GF-D8 (cell line): ENCODE measurements around the gene LAMA1.

Experiments used
- DNase-seq: peaks from one replicate; lab custom pipeline; 2025; lab: John Stamatoyannopoulos, UW

Gene LAMA1

DNA sequence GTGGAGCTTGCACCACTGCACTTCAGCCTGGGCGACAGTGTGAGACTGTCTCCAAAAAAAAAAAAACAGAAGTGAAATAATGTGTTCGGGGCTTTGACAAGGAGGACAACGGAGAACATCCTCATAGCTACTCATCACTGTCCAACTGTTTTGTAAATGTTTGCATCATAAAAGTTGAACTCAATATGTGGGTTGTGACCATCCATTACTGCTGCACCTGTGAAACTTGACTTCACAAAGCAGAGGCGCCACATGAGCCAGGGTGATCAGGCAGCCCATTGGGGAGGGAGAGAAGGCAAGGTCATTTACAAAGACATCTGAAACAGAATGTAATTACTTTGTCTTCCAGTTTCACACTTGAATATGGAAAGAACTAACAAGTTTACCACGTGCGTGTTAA, 61.6 kb downstream of the LAMA1 start:
- no peak for DNase-seq

- no peak for DNase-seq
These were observed 67.6 kb downstream of the LAMA1 start for GRCh38 chr18:7049951-7050350.

- DNase-seq = no peak
These were observed 69.5 kb downstream of the LAMA1 start for GRCh38 chr18:7048081-7048480.

DNA sequence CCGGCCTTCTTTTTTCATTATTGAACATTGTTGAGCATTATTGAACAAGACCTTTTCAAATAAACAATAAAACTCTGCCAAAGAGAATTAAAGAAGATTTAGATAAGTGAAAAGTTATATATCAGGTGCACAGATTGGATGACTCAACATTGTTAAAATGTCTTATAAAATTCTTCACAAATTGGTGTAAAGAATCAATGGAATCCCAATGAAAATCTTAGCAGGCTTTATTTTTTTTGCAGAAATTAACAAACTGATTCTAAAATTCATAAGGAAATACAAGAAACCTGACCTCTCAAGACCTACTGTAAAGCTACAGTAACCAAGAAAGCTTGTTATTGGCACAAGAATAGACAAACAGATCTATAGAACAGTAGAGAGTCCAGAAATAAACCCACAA, 70.3 kb downstream of the LAMA1 start:
- no peak for DNase-seq

- DNase-seq = no peak
These were observed 79.2 kb downstream of the LAMA1 start for GRCh38 chr18:7038330-7038851.

DNA sequence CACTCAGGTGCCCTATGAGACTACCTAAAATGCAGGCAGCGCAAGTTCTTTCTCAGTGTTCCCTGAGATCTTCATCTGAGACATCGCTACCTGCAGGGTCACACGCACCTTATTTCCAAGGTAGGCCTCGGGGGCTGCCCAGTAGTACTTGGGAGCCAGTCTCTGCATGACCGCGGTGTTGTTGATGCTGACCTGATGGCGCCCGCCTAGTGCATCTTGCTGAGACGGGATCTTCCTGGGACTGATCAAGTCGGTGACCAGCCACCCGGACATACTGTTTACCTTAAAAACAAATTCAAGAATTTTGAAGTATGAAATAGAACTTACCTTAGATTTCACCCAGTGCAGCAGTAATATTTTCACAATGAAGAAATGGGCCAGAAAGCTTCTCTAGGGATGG, 80.1 kb downstream of the LAMA1 start:
- no peak for DNase-seq

- DNase-seq = no peak
These were observed 81.8 kb downstream of the LAMA1 start for GRCh38 chr18:7035807-7036206.

- DNase-seq = no peak
These were observed 82.7 kb downstream of the LAMA1 start for GRCh38 chr18:7034924-7035323.

GRCh38 chr18:7032537-7032936, 85.1 kb downstream of the LAMA1 start:
- no peak for DNase-seq

DNA sequence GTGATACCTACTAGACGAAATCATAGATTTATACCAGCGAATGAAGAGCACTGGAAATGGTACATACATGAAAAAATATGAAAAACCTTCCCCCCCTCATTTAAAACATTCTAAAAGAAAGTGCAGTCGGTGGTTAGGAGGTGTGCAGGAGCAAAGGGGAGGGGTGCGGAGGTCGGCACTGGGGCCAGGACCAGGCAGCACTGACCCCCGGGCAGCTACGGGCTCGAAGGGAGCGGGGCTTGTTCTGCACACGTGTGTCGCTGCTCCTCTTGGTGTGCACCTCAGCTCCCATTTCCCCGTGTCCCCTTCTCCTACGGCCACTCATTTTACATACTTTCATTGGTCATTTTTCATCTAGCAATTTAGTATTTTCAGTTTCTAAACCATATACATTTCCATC, 89.0 kb downstream of the LAMA1 start:
- DNase-seq = no peak

DNA sequence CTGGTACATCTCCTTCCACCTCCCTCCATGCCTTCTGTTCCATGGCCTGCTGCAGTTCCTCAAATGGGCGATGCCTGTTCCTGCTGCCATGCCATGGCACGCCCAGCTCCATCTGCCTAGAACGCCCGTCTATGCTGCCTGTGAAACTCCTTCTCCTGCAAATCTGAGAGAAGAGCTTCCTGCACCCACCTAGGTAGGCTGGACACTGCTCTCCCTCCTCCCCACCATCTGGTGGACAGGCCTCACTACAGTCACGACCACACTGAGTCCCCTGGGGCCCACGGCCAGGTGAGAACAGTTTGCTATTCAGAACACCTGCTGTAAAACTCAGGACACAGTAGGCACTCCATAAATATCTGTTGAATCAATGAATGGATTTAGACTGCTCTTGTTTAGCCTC, 92.4 kb downstream of the LAMA1 start:
- DNase-seq = no peak

- no peak for DNase-seq
These were observed 94.0 kb downstream of the LAMA1 start for GRCh38 chr18:7023581-7023980.

- no peak for DNase-seq
These were observed 94.5 kb downstream of the LAMA1 start for GRCh38 chr18:7023063-7023580.

DNA sequence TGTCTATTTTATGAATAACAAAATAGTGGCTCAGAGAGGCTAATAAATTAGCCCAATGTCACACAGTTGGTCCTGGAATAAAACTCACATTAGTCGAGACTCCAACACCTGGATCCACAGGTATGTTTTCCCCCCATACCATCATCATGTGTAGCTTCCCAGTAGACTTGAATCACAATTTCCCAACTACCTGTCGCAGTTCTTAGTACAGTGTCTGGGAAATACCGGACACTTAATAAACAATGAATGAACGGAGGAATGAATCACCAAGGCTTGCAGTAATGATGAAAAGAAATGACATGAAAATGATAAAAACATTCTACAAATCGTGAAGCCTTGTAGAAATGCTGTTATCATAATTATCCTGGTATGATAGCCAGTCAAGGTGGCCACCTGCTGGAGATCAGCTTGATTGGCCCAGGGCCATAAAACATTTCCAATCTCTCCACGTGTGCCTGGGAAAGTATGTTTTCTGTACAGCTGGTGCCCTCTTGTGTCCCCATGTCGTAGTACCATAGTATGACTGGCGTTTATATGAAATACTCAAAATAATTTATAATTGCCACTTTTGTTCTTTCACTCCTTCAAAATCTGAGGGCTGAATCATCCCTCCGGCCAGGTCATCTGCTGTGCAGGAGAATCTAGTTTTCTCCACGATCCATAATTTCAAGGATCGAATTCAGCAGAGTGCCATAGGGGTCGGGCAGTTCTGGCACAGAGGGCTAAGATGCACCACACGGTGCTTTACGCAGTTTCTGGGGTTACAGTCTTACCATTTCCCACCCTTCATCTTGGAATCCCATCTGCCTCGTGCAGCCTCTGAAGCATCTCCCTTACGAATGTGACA, 95.4 kb downstream of the LAMA1 start:
- DNase-seq = peak; percentile 25

DNA sequence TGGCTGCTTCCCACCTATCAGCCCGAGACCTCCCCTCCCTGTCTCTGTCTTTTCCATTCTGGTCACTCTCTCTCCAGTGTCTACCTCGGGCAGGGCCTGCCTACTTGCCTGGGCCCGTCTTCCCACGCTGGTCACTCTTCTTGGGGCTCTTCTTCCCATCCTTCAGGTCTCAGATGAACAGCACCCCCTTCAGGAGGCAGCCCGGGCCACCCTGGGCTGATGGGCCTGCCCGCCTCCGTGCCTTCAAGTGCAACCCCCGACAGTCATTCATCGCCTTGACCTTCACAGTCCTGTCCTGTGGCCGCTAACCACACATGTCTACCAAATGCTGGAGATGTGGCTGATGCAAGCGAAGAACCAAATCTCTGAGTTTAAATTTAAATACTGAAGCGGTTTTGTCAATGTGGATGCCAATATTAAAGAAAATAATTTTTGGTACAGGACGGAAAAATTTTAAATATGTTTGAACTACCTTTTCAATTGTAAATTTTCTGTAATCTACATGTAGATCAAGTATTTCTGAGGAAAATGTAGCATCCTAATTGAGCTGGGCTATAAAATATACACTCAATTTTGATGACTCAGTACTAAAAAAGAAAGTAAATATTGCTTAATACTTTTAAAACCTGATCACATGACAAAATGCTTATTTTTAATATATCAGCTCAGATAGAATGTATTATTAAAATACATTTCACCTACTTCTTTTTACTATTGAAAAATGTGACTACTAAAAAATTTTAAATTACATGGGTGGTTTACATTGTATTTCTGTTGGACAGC, 96.4 kb downstream of the LAMA1 start:
- DNase-seq = no peak

- no peak for DNase-seq
These were observed 100.6 kb downstream of the LAMA1 start for GRCh38 chr18:7017013-7017412.

- DNase-seq = no peak
These were observed 106.5 kb downstream of the LAMA1 start for GRCh38 chr18:7011142-7011541.

DNA sequence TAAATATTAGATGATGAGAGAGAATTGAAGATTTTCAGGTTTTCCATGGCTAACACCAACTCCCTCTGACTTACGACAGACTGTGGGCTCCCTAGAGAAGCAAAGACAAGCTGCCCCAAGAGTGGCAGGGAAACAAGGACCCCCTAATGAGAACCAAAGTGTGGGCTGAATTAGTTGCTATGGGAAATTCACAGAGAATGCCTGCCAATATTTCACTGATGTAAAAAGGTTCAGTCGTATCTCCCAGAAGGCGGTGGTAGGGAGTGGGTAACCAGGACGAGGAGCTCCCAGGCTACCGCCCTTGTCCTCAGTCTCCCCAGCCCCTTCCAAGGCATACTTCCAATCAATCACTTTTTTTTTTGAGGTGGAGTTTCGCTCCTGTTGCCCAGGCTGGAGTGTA, 113.6 kb downstream of the LAMA1 start:
- DNase-seq = no peak

- DNase-seq = no peak
These were observed 115.5 kb downstream of the LAMA1 start for GRCh38 chr18:7002107-7002506.

DNA sequence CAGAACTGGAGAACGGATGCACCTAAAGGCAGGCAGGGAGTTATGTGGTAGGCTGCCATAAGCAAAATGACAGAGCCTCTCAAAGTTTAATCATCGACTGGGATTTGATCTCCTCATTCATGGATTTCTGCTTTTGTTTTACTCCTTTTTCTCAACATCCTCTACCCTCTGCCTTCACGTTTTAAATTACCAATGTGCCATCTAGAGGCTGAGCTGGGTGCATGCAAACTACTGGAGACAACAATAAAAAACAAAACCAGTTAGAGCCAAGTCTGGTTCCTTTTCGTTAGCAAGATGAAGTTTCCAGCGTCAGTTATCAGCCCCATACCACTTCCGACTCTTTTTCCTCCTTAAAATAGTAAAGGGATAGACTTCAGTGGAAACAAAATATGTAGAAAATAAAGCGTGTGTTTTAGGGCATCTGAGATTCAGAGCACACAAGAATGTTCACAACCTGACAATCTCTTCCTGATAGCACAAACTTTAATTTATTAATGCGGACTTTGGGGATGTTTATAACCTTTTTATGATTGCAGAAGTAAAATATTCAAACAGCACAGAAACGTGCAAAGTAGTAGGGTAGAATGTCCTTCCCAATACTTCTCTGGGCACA, 117.0 kb downstream of the LAMA1 start:
- DNase-seq = no peak

GRCh38 chr18:6997808-6998207, 119.8 kb downstream of the LAMA1 start:
- no peak for DNase-seq

- no peak for DNase-seq
These were observed 122.7 kb downstream of the LAMA1 start for GRCh38 chr18:6994771-6995430.
